ENCODE results near the gene EFNB3. TPM values are rescaled to one million over a fixed set of nuclear protein-coding genes. Genes with fewer than 3 reads are reported as not detected.

The EFNB3 gene
- polyA plus RNA-seq, 2 donors: 0.67 to 1.3 TPM

DNA sequence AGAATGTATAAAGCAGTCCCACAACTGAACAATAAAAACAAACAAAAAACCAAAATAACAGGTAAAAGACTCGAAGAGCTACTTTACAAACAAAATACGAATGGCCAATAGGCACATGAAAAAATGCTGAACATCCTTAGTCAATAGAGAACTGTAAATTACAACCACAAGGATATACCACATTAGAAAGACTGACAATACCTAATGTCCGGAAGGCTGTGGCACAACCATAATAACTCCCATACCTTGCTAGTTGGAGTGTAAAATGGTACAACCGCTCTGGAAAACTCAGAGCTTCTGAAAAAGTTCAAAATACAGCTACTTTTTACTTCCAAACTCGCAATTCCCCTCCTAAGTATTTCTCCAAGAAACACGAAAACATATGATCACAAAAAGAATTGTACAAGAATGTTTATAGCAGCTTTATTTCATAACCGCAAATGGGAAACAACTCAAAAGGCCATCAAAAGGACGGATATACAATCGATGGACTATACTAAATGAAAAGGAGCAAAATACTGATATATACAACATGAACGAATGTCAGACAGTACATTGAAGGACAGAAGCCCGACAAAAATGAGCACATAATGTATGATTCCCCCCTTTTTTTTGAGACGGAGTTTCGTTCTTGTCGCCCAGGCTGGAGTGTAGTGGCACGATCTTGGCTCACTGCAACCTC lies 20.0 kb upstream of the EFNB3 start:
- Histone ChIP-seq H3K27me3 (ENCODE audit: control insufficient read depth in 1 of 2, insufficient read depth in 2 of 2, low read length in 2 of 2) (no peaks in the 10 kb centered on the region), H3K27ac (ENCODE audit: low read depth in 2 of 2, low read length in 1 of 2) (peak overlapping the region; percentile 98 to 100), H3K4me3 (ENCODE audit: low read depth in 1 of 2, low read length in 2 of 2) (peak overlapping the region; percentile 71 to 98), H3K9me3 (ENCODE audit: control insufficient read depth in 2 of 2, insufficient read depth in 1 of 2, low read depth in 1 of 2, low read length in 1 of 2) (no peaks in the 10 kb centered on the region), H3K4me1 (ENCODE audit: control insufficient read depth in 2 of 2, insufficient read depth in 2 of 2, low read length in 1 of 2) (peaks cover 0 to 6% of the 10 kb centered on the region in 2 donors), H3K36me3 (ENCODE audit: control insufficient read depth in 2 of 2, insufficient read depth in 2 of 2, low read length in 1 of 2) (no peaks in the 10 kb centered on the region)
- 36 to 39% methylated on average over 15 of the region's 15 CpGs for WGBS, 2 donors

DNA sequence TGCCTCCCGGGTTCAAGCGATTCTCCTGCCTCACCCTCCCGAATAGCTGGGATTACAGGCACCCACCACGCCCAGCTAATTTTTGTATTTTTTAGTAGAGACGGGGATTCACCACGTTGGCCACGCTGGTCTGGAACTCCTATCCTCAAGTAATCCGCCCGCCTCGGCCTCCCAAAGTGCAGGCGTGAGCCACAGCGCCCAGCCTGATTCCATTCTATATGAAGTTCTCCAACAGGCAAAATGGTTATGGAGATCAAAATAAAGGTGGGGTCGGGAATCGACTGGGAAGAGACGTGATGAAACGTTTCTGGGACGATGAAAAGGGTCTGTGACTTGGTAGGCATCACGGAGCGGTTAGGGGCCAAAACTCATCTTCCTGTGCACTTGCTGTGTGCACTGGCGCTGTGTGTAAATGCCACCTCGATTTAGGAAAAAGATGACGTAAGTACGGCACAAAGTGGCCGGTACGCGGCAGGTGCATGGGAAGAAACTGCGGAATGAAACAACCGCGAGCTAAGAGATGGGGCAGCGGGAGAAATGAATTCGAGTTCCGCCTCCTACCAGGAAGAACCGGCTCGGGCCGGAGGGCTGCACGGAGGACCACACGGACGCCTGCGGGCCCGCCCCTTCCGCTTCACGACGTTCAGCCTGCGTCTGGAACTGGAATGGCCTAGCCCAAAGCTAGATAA lies 19.3 kb upstream of the EFNB3 start:
- Histone ChIP-seq H3K4me3 (ENCODE audit: low read depth in 1 of 2, low read length in 2 of 2) (peak overlapping the region; percentile 71 to 98), H3K27me3 (ENCODE audit: control insufficient read depth in 1 of 2, insufficient read depth in 2 of 2, low read length in 2 of 2) (no peaks in the 10 kb centered on the region), H3K4me1 (ENCODE audit: control insufficient read depth in 2 of 2, insufficient read depth in 2 of 2, low read length in 1 of 2) (peaks cover 0 to 6% of the 10 kb centered on the region in 2 donors), H3K27ac (ENCODE audit: low read depth in 2 of 2, low read length in 1 of 2) (peak overlapping the region; percentile 98 to 100), H3K9me3 (ENCODE audit: control insufficient read depth in 2 of 2, insufficient read depth in 1 of 2, low read depth in 1 of 2, low read length in 1 of 2) (no peaks in the 10 kb centered on the region), H3K36me3 (ENCODE audit: control insufficient read depth in 2 of 2, insufficient read depth in 2 of 2, low read length in 1 of 2) (peaks cover 0 to 3% of the 10 kb centered on the region in 2 donors)
- WGBS, 2 donors: 4% methylated on average over 44 of the region's 44 CpGs

DNA sequence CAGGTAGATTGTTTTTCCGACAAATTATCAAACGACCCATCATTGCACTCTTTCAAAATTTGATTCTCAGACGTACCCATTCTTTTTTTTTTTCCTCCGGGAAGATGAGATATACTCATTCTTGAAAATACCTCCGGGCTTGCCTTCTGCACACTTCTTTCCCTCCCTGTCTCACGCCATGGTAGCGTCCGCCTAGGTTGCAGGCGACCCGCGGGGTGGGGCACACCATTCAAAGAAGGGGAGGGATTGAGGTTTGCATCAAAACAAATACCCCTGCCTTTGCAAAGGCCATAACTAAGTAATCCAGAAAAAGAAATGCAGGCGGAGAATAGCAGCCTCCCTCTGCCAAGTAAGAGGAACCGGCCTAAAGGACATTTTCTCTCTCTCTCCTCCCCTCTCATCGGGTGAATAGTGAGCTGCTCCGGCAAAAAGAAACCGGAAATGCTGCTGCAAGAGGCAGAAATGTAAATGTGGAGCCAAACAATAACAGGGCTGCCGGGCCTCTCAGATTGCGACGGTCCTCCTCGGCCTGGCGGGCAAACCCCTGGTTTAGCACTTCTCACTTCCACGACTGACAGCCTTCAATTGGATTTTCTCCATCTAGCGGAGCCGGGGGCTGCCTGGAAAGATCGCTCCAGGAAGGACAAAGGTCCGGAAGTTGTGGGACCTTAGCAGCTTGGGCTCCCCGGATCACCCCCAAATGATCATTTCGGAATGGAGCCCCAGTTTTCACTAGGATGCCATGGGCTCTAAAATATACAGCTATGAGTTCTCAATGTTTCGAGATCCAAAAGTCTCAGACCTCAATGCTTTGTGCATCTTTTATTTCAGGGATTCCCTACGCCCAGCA lies 18.6 kb upstream of the EFNB3 start:
- 0 to 1% methylated on average over 30 of the region's 30 CpGs for WGBS, 2 donors
- H3K27ac ChIP-seq (ENCODE audit: low read depth in 2 of 2, low read length in 1 of 2): peak overlapping the region; percentile 98 to 100
- peak overlapping the region; percentile 71 to 98 for H3K4me3 ChIP-seq (ENCODE audit: low read depth in 1 of 2, low read length in 2 of 2)
- peaks cover 0 to 3% of the 10 kb centered on the region in 2 donors for H3K36me3 ChIP-seq (ENCODE audit: control insufficient read depth in 2 of 2, insufficient read depth in 2 of 2, low read length in 1 of 2)
- no peaks in the 10 kb centered on the region for H3K27me3 ChIP-seq (ENCODE audit: control insufficient read depth in 1 of 2, insufficient read depth in 2 of 2, low read length in 2 of 2)
- H3K9me3 ChIP-seq (ENCODE audit: control insufficient read depth in 2 of 2, insufficient read depth in 1 of 2, low read depth in 1 of 2, low read length in 1 of 2): no peaks in the 10 kb centered on the region
- peaks cover 0 to 6% of the 10 kb centered on the region in 2 donors for H3K4me1 ChIP-seq (ENCODE audit: control insufficient read depth in 2 of 2, insufficient read depth in 2 of 2, low read length in 1 of 2)

- Histone ChIP-seq H3K27me3 (ENCODE audit: control insufficient read depth in 1 of 2, insufficient read depth in 2 of 2, low read length in 2 of 2) (no peaks in the 10 kb centered on the region), H3K4me1 (ENCODE audit: control insufficient read depth in 2 of 2, insufficient read depth in 2 of 2, low read length in 1 of 2) (peaks cover 0 to 6% of the 10 kb centered on the region in 2 donors), H3K27ac (ENCODE audit: low read depth in 2 of 2, low read length in 1 of 2) (peak within 1 kb of the TSS; percentile 98 to 100), H3K4me3 (ENCODE audit: low read depth in 1 of 2, low read length in 2 of 2) (peak within 1 kb of the TSS; percentile 71 to 98), H3K36me3 (ENCODE audit: control insufficient read depth in 2 of 2, insufficient read depth in 2 of 2, low read length in 1 of 2) (peaks cover 0 to 3% of the 10 kb centered on the region in 2 donors), H3K9me3 (ENCODE audit: control insufficient read depth in 2 of 2, insufficient read depth in 1 of 2, low read depth in 1 of 2, low read length in 1 of 2) (no peaks in the 10 kb centered on the region)
- 0% methylated on average over 30 of the region's 30 CpGs for WGBS, 2 donors
These were observed 17.7 kb upstream of the EFNB3 start, which contains the start of gene TP53 for GRCh38 chr17:7687072-7687907. Gene TP53 (minus strand): TSS chr17:7687490. CDS start chr17:7676594, 10,896 bp downstream.

DNA sequence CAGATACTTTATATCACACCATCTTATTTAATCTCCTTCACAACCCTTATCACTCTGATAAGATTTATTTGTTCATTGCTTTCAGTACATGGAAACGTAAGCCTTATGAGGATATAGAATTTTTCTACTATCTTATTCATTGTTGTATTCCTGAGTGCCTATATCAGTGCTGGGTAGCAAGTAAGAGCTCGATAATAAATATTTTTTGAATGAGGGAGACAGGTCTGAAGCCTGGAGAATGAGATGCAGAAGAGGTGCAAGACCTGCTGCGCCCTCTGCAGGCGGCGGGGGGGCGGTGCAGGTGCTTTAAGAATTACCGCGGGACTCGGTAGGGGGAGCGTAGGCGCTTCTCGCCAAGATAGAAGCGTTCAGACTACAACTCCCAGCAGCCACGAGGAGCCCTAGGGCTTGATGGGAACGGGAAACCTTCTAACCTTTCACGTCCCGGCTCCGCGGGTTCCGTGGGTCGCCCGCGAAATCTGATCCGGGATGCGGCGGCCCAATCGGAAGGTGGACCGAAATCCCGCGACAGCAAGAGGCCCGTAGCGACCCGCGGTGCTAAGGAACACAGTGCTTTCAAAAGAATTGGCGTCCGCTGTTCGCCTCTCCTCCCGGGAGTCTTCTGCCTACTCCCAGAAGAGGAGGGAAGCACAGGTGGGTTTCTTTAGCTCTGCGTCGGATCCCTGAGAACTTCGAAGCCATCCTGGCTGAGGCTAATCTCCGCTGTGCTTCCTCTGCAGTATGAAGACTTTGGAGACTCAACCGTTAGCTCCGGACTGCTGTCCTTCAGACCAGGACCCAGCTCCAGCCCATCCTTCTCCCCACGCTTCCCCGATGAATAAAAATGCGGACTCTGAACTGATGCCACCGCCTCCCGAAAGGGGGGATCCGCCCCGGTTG lies 16.8 kb upstream of the EFNB3 start, which contains the start of gene WRAP53:
Gene WRAP53 (plus strand): TSS at position 570 of the 900 bp plus-strand sequence. CDS start 172 bp downstream, at position 742.
- H3K27ac ChIP-seq (ENCODE audit: low read depth in 2 of 2, low read length in 1 of 2): peak within 1 kb of the TSS; percentile 98 to 100
- no peaks in the 10 kb centered on the region for H3K27me3 ChIP-seq (ENCODE audit: control insufficient read depth in 1 of 2, insufficient read depth in 2 of 2, low read length in 2 of 2)
- no peaks in the 10 kb centered on the region for H3K9me3 ChIP-seq (ENCODE audit: control insufficient read depth in 2 of 2, insufficient read depth in 1 of 2, low read depth in 1 of 2, low read length in 1 of 2)
- H3K4me1 ChIP-seq (ENCODE audit: control insufficient read depth in 2 of 2, insufficient read depth in 2 of 2, low read length in 1 of 2): peaks cover 0 to 6% of the 10 kb centered on the region in 2 donors
- 0% methylated on average over 51 of the region's 51 CpGs for WGBS, 2 donors
- H3K4me3 ChIP-seq (ENCODE audit: low read depth in 1 of 2, low read length in 2 of 2): peak within 1 kb of the TSS; percentile 71 to 98
- H3K36me3 ChIP-seq (ENCODE audit: control insufficient read depth in 2 of 2, insufficient read depth in 2 of 2, low read length in 1 of 2): peaks cover 0 to 3% of the 10 kb centered on the region in 2 donors

GRCh38 chr17:7688808-7689316 lies 16.1 kb upstream of the EFNB3 start:
- Histone ChIP-seq H3K36me3 (ENCODE audit: control insufficient read depth in 2 of 2, insufficient read depth in 2 of 2, low read length in 1 of 2) (peaks cover 0 to 3% of the 10 kb centered on the region in 2 donors), H3K27me3 (ENCODE audit: control insufficient read depth in 1 of 2, insufficient read depth in 2 of 2, low read length in 2 of 2) (no peaks in the 10 kb centered on the region), H3K27ac (ENCODE audit: low read depth in 2 of 2, low read length in 1 of 2) (peak overlapping the region in 1 of 2 donors; percentile 65), H3K4me1 (ENCODE audit: control insufficient read depth in 2 of 2, insufficient read depth in 2 of 2, low read length in 1 of 2) (peaks cover 0 to 6% of the 10 kb centered on the region in 2 donors), H3K9me3 (ENCODE audit: control insufficient read depth in 2 of 2, insufficient read depth in 1 of 2, low read depth in 1 of 2, low read length in 1 of 2) (no peaks in the 10 kb centered on the region), H3K4me3 (ENCODE audit: low read depth in 1 of 2, low read length in 2 of 2) (peak overlapping the region; percentile 60 to 67)
- WGBS, 2 donors: 11 to 13% methylated on average over 13 of the region's 13 CpGs

DNA sequence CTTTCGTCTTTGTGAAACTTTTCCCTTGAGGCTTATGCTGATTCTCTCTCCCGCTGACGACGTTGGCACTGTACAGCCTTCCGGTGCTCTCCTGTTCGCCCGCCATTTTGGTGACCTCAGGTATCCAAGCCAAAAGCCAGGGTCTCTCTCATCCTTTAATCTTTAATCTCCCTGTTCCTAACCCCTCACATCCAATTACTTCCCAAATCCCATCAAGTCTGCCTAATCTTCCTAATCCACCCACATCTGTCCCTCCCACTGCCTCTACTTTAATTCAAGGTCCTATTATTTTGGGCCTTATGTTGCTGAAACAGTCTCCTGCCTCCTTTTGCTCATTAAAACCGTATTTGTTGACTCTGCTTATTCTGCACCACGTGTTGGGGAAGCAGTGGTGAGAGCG lies 9.4 kb upstream of the EFNB3 start:
- WGBS, 2 donors: 96 to 97% methylated on average over 10 of the region's 10 CpGs
- H3K4me1 ChIP-seq (ENCODE audit: control insufficient read depth in 2 of 2, insufficient read depth in 2 of 2, low read length in 1 of 2): no peaks in the 10 kb centered on the region
- peaks cover 2 to 3% of the 10 kb centered on the region in 2 donors for H3K36me3 ChIP-seq (ENCODE audit: control insufficient read depth in 2 of 2, insufficient read depth in 2 of 2, low read length in 1 of 2)
- H3K27ac ChIP-seq (ENCODE audit: low read depth in 2 of 2, low read length in 1 of 2): no peak overlapping the region
- no peak overlapping the region for H3K4me3 ChIP-seq (ENCODE audit: low read depth in 1 of 2, low read length in 2 of 2)
- no peaks in the 10 kb centered on the region for H3K9me3 ChIP-seq (ENCODE audit: control insufficient read depth in 2 of 2, insufficient read depth in 1 of 2, low read depth in 1 of 2, low read length in 1 of 2)
- no peaks in the 10 kb centered on the region for H3K27me3 ChIP-seq (ENCODE audit: control insufficient read depth in 1 of 2, insufficient read depth in 2 of 2, low read length in 2 of 2)
